Cardiac muscle cell (in vitro differentiated cells and primary cell): Measurements from ENCODE around the gene TRIM41. TPM values are rescaled to one million over a fixed set of nuclear protein-coding genes. Genes with fewer than 3 reads are reported as not detected.

Source experiments
- DNase-seq, 2 donors: peaks; one replicate each; pipeline versions ENCODE4 v3.0.0 to v3.0.0-alpha.2; 2010 to 2017; ENCODE audit warnings: low read depth in 1 of 2, low spot score in 1 of 2
- H3K27ac ChIP-seq: fragments of 200-600 bp; sonication (generic); 2 replicates; pipeline ENCODE4 v1.5.1; 2016
- H3K27me3 ChIP-seq: fragments of 200-600 bp; sonication (generic); 2 replicates; pipeline ENCODE4 v1.6.0; 2016; ENCODE audit warnings: control low read depth
- H3K36me3 ChIP-seq: fragments of 200-600 bp; sonication (generic); 2 replicates; pipeline ENCODE4 v1.5.1; 2016; ENCODE audit warnings: control low read depth
- H3K4me1 ChIP-seq: fragments of 200-600 bp; sonication (generic); 2 replicates; pipeline ENCODE4 v1.8.1; 2017; ENCODE audit warnings: low read depth, mild to moderate bottlenecking, mixed run types
- H3K4me3 ChIP-seq: fragments of 200-600 bp; sonication (generic); 2 replicates; pipeline ENCODE4 v1.5.1; 2016; ENCODE audit warnings: mild to moderate bottlenecking
- H3K9me3 ChIP-seq: fragments of 200-600 bp; sonication (generic); 2 replicates; pipeline ENCODE4 v1.5.1; 2017; ENCODE audit warnings: low read depth, mild to moderate bottlenecking, control low read depth
- CTCF ChIP-seq: IDR thresholded peaks from 2 replicates; pipeline ENCODE4 v1.5.1; 2012; ENCODE audit warnings: low read depth, mild to moderate bottlenecking, low read length
- polyA plus RNA-seq: library from polyadenylated mRNA; unstranded; fragments of >200 nt; fragmentation: Nextera tagmentation; extraction: Ambion mirVana; gene quantifications from 2 replicates; pipeline ENCODE4 v1.2.1, GENCODE V29; 2016
- total RNA-seq: library from RNA; depleted of rRNA; stranded (reverse); fragments of >200 nt; gene quantifications from 2 replicates; pipeline ENCODE4 v1.2.3, GENCODE V29; 2016

TRIM41 gene
- total and polyA plus RNA-seq, 2 experiments from 2014 or later = 5.4 to 30.1 TPM

GRCh38 chr5:181218795-181219124 lies 4.3 kb upstream of the TRIM41 start:
- no peak for TF ChIP-seq CTCF
- Histone ChIP-seq H3K27me3 (peaks cover 11% of the 10 kb centered on the region), H3K4me1 (no peaks in the 10 kb centered on the region), H3K9me3 (no peaks in the 10 kb centered on the region), H3K36me3 (no peaks in the 10 kb centered on the region), H3K4me3 (peak overlapping the region; percentile 28), H3K27ac (no peak overlapping the region)
- no peak for DNase-seq

- Histone ChIP-seq H3K4me3 (no peak overlapping the region), H3K27me3 (peaks cover 10% of the 10 kb centered on the region), H3K4me1 (no peaks in the 10 kb centered on the region), H3K27ac (no peak overlapping the region), H3K9me3 (no peaks in the 10 kb centered on the region), H3K36me3 (no peaks in the 10 kb centered on the region)
- TF ChIP-seq CTCF = no peak
- DNase-seq = no peak
Measured at GRCh38 chr5:181219262-181220177, 3.6 kb upstream of the TRIM41 start.

GRCh38 chr5:181220178-181220515 lies 2.9 kb upstream of the TRIM41 start:
- TF ChIP-seq CTCF = no peak
- Histone ChIP-seq H3K27me3 (peaks cover 10% of the 10 kb centered on the region), H3K36me3 (no peaks in the 10 kb centered on the region), H3K4me1 (no peaks in the 10 kb centered on the region), H3K9me3 (no peaks in the 10 kb centered on the region), H3K4me3 (no peak overlapping the region), H3K27ac (no peak overlapping the region)
- DNase-seq = no peak

- peak overlapping the region; percentile 80 for H3K4me3 ChIP-seq
- TF ChIP-seq CTCF = no peak
- DNase-seq = no peak
- peak overlapping the region; percentile 39 for H3K27ac ChIP-seq
- no peaks in the 10 kb centered on the region for H3K4me1 ChIP-seq
- no peaks in the 10 kb centered on the region for H3K9me3 ChIP-seq
- peaks cover 5% of the 10 kb centered on the region for H3K27me3 ChIP-seq
- H3K36me3 ChIP-seq = no peaks in the 10 kb centered on the region
Measured at GRCh38 chr5:181221105-181221791, 1.8 kb upstream of the TRIM41 start.

- H3K9me3 ChIP-seq = no peaks in the 10 kb centered on the region
- peak; percentile 82 to 93 for DNase-seq
- no peaks in the 10 kb centered on the region for H3K27me3 ChIP-seq
- peak overlapping the region; percentile 39 for H3K27ac ChIP-seq
- no peaks in the 10 kb centered on the region for H3K4me1 ChIP-seq
- no peak for TF ChIP-seq CTCF
- H3K4me3 ChIP-seq = peak overlapping the region; percentile 80
- no peaks in the 10 kb centered on the region for H3K36me3 ChIP-seq
Measured at GRCh38 chr5:181221792-181222629, 1.1 kb upstream of the TRIM41 start.
